ENCODE results near the gene FRS2.

GRCh38 chr12:69467366-69467765, 2.8 kb upstream of the FRS2 start:
- TF ChIP-seq CTCF (IDR thresholded peaks at IDR 0.05) (no peak), POLR2A (IDR thresholded peaks at IDR 0.05) (no peak)

All from suprapubic skin (tissue), 3 donors.